ENCODE measurements around the gene HPS1.

The HPS1 gene

DNA sequence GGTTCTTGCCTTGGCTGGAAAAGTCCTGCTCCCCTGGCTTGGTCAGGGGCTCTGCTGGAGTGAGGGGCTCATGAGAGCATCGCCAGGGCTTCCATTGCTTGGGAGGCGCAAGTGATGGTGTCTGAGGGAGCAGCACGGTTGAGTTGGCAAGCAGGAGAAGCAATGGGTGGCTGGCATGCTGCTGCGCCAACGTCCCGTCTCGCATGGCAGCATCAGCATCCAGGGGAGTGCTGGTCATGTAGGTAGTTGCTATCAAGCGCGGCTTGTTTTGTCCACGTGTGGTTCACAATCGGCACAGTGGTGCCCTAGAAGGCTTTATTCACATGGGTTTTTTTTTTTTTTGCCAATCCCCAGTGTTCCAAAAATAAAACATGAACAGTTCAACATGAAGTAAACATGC is 35.6 kb downstream of the HPS1 start:
- DNase-seq, result no peak

GRCh38 chr10:98410759-98411158 is 36.0 kb downstream of the HPS1 start:
- DNase-seq, result no peak

DNA sequence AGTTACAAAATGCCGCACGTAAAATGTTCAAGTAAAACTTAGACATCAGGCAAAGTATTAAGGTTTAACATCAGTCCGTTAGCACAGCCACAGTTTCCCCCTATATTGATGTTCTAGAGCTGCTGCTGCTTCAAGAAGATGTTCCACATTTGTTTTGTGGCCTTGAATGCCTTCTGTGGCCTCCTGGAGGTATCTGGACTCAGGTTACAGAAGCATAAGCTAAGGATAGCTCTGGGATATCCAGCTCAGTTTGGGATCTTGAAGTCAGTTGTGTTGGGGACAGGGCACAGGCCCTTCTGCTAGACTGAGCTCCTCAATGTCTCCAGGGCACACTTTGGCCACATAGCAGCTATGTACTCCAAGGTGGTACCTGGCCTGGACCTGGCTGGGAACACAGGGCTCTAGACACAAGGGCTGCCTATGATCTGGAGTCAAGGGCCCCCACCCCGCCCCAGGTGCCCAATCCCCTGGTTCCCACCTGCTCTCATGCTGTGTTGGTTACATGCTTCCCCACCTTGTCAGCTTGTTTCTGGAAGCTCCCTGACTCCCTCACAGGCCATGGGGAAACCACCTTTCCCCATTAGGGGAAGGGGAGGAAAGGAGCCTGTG is 36.5 kb downstream of the HPS1 start:
- DNase-seq, result no peak

DNA sequence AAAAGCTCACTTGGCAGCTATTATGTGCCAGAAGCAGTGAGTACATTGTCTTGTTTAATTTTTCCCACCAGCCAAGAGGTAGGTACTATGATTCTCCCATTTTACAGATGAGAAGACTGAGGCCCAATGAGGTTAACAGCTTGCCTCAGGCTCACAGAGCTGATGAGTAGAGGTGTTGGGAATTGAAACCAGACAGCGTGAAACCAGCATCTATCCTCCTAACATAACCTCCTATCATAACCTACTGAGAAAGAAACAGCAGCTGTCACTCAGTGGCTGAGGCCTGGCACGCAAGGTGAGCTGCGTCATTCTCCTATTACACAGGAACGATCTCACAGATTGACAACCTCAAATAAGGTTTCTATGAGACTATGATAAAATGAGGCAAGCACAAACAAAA is 37.9 kb downstream of the HPS1 start:
- no peak for DNase-seq

DNA sequence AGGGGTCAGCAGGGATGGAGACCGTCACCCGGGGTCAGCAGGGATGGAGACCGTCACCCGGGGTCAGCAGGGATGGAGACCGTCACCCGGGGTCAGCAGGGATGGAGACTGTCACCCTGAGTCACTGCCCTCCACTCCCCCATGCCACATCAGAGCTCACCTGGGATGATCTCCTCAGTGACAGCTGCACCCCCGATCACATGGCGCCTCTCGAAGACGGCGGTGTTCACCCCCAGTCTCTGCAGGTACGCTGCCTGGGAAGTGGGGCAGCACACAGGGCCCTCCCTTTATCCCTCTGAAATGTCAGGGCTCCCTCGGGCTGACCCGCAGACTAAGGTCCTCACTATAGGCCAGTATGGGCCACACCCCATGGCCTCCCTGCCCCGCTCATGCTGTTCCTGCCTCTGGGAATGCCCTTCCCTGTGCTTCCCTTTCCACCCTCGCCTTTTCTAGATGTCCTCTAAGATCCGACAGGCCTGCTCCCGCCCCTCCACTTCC is 38.9 kb downstream of the HPS1 start:
- no peak for DNase-seq

DNA sequence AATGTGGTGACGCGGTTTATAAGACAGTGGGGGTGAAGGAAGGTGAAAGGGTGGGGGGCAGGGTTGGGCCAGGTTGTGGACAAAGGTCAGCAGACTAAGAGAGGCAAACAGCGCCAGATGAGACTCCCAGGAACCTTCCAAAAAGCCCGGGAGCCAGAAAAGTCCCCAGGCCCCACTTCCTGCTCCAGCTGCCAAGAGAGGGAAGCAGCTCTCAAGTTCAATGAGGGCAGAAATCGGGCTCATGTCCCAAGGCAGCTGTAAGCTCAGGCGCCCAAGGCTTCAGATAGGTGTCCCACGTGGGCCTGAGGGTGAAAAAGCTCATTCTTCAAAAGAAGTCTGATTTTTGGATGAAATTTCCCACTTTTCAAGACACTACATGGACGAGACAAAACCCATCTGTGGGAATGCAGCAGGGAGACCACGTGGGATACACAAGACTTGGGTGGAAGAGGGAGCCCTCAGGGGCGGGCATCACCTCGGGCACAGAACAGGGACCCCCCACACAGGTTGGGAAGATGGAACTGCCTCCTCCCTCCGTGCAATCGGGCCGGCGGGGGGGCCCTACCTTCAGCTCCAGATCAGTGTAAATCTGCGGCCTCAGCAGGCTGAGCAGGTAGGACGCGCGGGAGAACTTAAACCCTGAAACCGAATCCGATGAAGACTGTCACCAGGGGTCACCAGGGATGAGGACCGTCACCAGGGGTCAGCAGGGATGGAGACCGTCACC is 39.6 kb downstream of the HPS1 start:
- no peak for DNase-seq

GRCh38 chr10:98405422-98405821 is 41.3 kb downstream of the HPS1 start:
- DNase-seq, result no peak

DNA sequence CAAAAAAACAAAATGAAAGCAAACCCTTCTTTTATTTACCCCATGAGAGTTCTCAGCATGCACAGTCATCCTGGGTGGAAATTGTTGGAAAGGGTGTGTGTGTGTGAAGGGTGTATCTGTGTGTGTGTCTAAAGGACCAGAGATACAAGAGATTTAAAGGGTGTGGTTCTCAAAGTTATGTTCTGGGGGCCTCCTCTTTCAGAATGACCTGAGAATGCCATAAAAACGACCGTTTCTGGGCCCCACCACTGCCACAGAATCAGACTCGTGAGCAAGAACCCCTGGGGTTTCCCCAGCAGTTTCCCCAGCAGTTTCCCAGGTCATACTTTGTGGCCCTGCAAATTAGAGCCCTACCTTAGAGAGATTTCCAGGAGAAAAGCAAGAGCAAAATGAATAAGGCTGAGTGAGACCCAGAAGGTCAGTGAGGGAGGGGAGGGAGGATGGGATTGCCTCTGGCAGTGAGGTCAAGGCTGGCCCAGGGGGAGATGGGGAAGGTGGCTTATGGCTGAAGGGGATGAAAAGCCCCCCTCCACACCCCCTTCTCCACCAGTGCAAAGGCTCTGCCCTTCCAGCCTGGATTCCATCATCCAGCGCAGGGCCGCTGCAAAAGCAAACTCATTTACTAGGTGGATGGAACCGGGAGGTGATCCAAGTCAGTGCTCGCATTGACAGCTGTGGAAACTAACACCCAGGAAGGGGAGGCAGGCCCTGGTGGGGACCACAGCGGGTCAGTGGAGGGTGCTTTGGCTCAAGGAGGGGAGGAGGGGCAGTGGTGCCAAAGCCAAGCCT is 42.0 kb downstream of the HPS1 start:
- no peak for DNase-seq

GRCh38 chr10:98403812-98404504 is 42.8 kb downstream of the HPS1 start:
- DNase-seq, result no peak

DNA sequence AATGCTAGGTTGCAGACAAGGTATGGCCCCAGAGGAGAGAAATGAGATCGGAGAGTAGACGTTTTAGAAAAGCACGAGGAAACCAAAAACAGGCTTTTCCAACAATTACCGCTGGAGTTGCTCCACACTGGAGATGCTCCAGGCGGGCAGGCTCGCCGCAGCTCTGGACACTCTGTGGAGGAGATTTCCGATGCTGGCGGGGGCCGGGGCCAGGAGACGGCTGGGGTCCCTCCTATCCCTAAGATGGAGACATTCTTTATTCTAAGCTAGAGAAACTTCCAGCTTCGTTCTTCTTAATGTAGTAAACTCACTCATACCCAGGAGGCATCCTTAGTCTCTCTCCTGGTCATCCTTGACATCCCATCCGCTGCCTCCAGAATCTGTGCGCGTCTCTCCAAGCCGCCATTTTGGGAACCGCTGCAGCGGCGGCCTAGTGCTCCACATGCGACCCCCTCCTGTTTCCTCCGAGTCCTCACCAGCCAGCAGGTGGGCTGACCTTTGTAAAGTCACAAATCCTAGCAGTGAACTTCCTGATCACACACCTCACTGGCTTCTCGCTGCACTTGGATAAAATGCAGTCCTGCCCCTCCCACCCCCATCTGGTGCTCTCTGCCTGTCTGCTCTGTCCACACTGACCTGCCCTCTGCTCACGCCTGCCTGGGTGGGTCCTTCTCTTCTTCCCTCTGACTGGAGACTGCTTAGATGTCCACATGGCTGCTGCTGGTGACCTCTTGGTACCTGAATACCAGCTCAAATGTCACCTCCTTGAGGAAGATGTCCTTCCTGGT is 43.6 kb downstream of the HPS1 start:
- DNase-seq, result no peak

GRCh38 chr10:98402478-98402877 is 44.3 kb downstream of the HPS1 start:
- DNase-seq, result no peak

DNA sequence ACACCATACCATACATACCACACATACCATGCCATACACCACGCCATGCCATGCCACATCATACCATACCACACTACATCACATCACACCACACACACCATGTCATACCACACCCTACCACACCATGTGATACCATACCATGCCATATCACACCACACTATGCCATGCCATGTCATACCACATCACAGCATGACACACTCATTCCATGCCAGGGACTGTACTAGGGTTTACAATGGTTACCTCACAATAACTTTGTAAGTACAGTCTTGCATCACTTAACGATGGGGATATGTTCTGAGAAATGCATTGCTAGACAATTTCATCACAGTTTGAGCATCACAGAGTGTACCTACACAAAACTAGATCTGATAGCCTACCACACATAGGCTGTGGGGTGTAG is 46.3 kb downstream of the HPS1 start:
- peak in 1 of 2 experiments; percentile 6 for DNase-seq

DNA sequence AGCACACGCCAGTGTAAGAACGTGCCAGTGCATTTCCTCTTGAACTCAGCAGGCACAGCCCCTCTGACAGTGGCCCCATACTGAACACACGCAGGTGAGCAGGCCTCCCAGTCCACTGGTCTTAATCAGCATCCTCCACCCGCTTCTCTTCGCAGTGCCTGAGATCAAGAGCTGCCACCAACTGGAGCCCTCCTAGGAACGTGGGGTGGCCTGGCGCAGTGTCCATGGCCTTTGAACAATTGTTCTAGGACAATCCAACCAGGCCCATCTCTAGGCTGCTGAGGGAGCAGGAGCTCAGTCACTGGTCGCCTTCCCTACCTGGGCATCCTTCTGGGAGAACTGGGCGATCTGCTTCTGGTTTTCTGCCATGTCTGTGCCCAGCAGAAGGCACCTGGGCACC is 47.0 kb downstream of the HPS1 start:
- no peak for DNase-seq

DNA sequence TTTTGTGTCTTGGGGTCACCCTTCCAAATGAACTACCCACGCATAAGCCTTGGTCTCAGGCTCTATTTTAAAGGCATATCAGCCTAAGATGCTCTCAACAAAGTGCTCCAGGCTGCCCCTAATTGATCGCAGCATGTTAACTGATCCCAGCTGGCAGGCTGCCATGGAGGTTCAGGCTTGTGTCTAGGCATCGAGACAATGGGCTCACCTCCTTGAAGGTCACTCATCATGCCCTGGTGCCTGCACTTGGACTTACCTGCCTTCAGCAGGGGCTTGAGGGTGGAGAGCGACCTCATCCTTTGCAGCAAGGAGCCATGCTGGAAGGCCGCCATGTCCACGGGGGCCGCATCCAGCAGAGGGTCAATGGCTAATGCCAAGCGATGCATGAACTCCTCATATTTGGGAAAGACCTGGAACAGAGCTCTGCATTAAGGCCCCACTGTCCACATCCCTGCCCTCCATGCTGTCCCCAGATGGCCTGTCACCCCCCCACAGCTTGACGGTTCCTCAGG is 49.6 kb downstream of the HPS1 start:
- no peak for DNase-seq

DNA sequence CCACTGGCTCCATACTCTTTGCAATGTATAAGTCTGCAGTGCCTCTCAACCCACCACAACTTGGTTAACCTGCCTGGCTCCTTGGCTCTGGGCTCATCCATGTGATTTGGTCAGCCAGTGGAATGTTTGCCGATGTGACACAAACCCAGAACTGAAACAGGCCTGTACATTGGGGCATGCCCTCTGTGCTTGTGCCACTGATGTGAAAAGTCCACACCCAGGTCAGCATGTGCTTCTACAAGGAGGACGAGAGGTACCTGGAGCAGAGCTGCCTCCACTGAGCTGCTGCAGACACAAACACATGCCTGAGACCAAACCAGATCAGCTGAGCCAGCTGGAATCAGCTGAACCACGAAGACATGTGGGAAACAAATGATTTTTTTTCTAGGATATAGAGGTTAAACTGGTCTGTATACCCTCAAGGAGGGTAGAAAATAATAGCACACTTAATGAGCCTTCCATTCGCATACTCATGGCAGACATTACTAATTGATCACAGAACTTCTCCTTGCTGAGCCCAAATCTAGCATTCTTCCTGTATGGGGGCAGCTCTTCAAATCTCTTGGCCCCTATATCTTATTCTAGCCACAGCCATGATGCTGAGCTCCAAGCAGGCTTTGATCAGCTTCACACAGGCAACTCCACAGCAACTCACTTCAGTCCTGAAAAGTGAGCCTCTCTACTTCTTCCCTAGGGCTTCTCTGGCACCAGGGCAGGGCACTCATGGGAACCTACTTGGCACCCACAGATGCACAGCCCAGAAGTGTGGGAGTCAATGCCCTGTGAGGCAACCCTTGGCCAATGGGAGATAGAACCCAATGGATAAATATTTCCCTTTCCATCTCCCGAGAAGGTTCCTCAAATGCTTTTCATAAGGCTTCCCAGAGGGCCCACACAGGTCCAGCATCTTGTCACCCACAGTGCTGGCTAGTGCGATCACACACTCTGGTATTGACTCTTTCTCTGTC is 50.4 kb downstream of the HPS1 start:
- DNase-seq, result no peak

GRCh38 chr10:98394851-98395440 is 51.8 kb downstream of the HPS1 start:
- DNase-seq, result no peak

DNA sequence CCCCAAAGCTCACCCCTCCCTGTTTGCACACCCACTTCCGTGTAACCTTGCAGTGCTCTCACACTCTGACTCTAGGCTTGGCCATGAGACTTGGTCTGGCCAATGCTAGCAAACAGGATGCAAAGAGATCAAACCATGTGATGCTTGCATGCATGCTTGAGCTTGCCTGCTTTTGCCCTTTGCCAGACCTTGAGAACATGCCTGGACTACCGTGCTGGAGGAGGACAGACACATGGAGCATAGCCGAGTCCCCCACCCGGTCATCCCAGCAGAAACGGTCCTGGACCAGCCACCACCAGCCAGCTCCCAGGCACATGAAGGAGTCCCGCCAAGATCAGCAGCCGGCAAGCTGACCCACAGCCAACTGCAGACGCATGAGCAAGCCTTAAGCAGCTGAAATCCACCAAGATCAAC is 55.1 kb downstream of the HPS1 start:
- peak; percentile 48 to 53 for DNase-seq

GRCh38 chr10:98391065-98391464 is 55.7 kb downstream of the HPS1 start:
- DNase-seq, result peak; percentile 75 to 84

- DNase-seq, result no peak
Observed at GRCh38 chr10:98390406-98390805, 56.3 kb downstream of the HPS1 start.

DNA sequence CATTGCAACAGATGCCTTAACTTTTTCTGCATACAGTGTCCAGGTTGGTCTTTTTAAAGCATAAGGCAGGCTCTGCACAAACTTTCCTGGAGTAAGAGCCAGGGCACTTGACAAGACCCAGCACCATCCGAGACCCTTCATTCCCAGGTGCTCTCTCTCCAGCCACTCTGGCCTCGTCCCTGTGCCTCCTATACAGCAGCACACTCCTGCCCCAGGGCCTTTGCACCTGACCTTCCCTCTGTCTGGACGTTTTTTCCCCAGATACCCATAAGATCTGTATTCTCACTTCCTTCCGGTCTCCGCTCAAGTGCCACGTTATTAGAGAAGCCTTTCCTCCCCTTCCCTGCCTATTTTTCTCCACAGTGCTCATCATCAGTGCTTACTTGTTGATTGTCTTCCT is 57.3 kb downstream of the HPS1 start:
- no peak for DNase-seq

All from AML-193 (cell line).